RCC 7860 (cell line): ENCODE measurements around the gene HCN2.

Experiments used
- DNase-seq: peaks from one replicate; pipeline ENCODE4 v3.0.0-alpha.2; 2015; ENCODE audit warnings: low spot score
- FAIRE-seq: peaks from 2 replicates; lab custom pipeline; 2012; peaks lifted over from hg19 to GRCh38; lab: Jason Lieb, UNC

Gene HCN2

GRCh38 chr19:650121-650520 lies 60.4 kb downstream of the HCN2 start:
- no peak for FAIRE-seq

GRCh38 chr19:651114-651818 lies 61.6 kb downstream of the HCN2 start:
- FAIRE-seq: no peak
- no peak for DNase-seq

More at GRCh38 chr19:650121-650520, 60.4 kb downstream of the HCN2 start:
- no peak for DNase-seq

- FAIRE-seq: no peak
- no peak for DNase-seq
Observed at GRCh38 chr19:651991-652390, 62.3 kb downstream of the HCN2 start.

GRCh38 chr19:652467-653389 lies 63.0 kb downstream of the HCN2 start:
- no peak for FAIRE-seq
- DNase-seq: no peak

- DNase-seq (no peak), FAIRE-seq (no peak)
Observed at GRCh38 chr19:653425-653824, 63.7 kb downstream of the HCN2 start.

GRCh38 chr19:655691-656090 lies 66.0 kb downstream of the HCN2 start:
- DNase-seq (no peak), FAIRE-seq (no peak)

- no peak for FAIRE-seq
Observed at GRCh38 chr19:656751-657559, 67.3 kb downstream of the HCN2 start.

GRCh38 chr19:657611-658010 lies 67.9 kb downstream of the HCN2 start:
- no peak for FAIRE-seq
- no peak for DNase-seq

More at GRCh38 chr19:656751-657559, 67.3 kb downstream of the HCN2 start:
- no peak for DNase-seq

GRCh38 chr19:658059-658839 lies 68.6 kb downstream of the HCN2 start:
- FAIRE-seq: no peak

GRCh38 chr19:658916-659839 lies 69.5 kb downstream of the HCN2 start:
- FAIRE-seq (no peak), DNase-seq (no peak)

More at GRCh38 chr19:658059-658839, 68.6 kb downstream of the HCN2 start:
- no peak for DNase-seq

- FAIRE-seq (no peak), DNase-seq (peak; percentile 44)
Observed at GRCh38 chr19:660793-661426, 71.2 kb downstream of the HCN2 start.

GRCh38 chr19:661427-662196 lies 71.9 kb downstream of the HCN2 start:
- no peak for DNase-seq
- FAIRE-seq: no peak

- peak; percentile 51 for DNase-seq
Observed at GRCh38 chr19:662207-662961, 72.7 kb downstream of the HCN2 start.

GRCh38 chr19:662962-663681 lies 73.4 kb downstream of the HCN2 start, which contains the start of gene RNF126:
Gene RNF126, minus strand, starts transcription at chr19:663214. Its CDS starts 93 bp downstream, at chr19:663121.
- DNase-seq: peak; percentile 79
- FAIRE-seq: no peak

More at GRCh38 chr19:662207-662961, 72.7 kb downstream of the HCN2 start:
- no peak for FAIRE-seq

GRCh38 chr19:663682-664117 lies 74.0 kb downstream of the HCN2 start:
- FAIRE-seq: no peak
- DNase-seq: no peak

- DNase-seq: peak; percentile 62
- no peak for FAIRE-seq
Observed at GRCh38 chr19:664913-665443, 75.3 kb downstream of the HCN2 start.
